ENCODE results near the gene MPG. TPM values are rescaled to one million over a fixed set of nuclear protein-coding genes. Genes with fewer than 3 reads are reported as not detected.

The MPG gene, protein sequence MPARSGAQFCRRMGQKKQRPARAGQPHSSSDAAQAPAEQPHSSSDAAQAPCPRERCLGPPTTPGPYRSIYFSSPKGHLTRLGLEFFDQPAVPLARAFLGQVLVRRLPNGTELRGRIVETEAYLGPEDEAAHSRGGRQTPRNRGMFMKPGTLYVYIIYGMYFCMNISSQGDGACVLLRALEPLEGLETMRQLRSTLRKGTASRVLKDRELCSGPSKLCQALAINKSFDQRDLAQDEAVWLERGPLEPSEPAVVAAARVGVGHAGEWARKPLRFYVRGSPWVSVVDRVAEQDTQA
- 138 and 165 TPM in 2 replicates for total RNA-seq

GRCh38 chr16:77807-78443, at the start of gene MPG:
Gene MPG (plus strand): TSS chr16:78225. CDS start chr16:78310, 85 bp downstream.

DNA sequence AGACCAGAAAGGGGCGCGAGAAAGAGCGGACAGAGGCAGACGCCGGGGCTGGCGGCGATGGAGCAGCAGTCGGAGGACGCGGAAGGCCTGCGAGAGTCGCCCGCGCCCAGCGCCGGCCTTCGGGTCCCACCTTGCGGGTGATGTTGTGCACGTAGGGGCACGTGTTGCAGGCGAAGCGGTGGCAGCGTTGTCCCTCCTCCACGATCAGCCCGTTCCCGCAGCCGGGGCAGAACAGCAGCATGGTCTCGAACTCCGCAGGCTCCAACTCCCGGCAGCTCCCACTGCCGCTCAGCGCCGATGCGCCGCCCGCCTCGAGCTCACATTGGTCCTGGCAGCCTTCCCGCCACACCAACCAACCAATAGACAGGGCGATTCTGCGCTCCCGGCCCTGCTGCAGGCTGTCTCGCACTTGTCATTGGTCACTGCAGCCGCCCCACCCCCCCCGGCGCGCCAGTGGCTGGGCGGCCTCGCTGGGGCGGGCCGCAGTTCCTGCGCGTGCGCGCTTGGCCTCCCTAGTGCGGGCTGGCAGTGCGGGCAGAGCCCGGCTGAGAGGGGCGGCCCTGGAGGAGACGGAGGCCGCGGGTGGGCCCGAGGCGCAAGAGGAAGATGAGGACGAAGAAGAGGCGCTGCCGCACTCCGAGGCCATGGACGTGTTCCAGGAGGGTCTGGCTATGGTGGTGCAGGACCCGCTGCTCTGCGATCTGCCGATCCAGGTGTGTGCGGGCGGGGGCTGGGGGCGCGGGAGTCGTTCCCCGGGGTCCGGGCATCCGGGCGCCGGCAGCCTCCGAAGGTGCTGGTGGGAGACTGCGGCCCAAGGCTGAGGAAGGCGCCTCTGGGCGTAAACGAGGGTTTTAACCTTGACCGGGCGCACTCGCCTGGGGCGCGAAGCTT, 24.4 kb upstream of the MPG start, which contains the start of the genes POLR3K and SNRNP25:
Gene POLR3K, minus strand, starts transcription at position 263 of the 891 bp plus-strand sequence. Its CDS starts 22 bp downstream, at position 241.
Gene SNRNP25, plus strand, starts transcription at position 483 of the 891 bp plus-strand sequence. Its CDS starts 189 bp downstream, at position 672.

GRCh38 chr16:72561-73548, 5.2 kb upstream of the MPG start, which contains the start of gene RHBDF1:
Gene RHBDF1 (minus strand): TSS chr16:72631. CDS start chr16:65015, 7,616 bp downstream.

Other genes with a start within 250 kb of the MPG start
- 7.0 and 10.3 TPM in 2 replicates for gene POLR3K, start 24.6 kb upstream of the MPG start, total RNA-seq
- 21.6 and 45.2 TPM in 2 replicates for gene SNRNP25, start 24.4 kb upstream of the MPG start, total RNA-seq
- 20.6 and 36.4 TPM in 2 replicates for gene RHBDF1, start 5.6 kb upstream of the MPG start, total RNA-seq
- gene NPRL3, start 60.4 kb downstream of the MPG start, total RNA-seq, result 5.5 and 7.8 TPM in 2 replicates
- not detected in 2 replicates for gene HBZ, start 74.4 kb downstream of the MPG start, total RNA-seq
- not detected in 2 replicates for gene HBM, start 87.8 kb downstream of the MPG start, total RNA-seq
- gene HBA2, start 94.7 kb downstream of the MPG start, total RNA-seq, result not detected in 2 replicates
- gene HBA1, start 98.5 kb downstream of the MPG start, total RNA-seq, result not detected in 2 replicates
- 0.38 and 1.1 TPM in 2 replicates for gene HBQ1, start 102.2 kb downstream of the MPG start, total RNA-seq
- gene LUC7L, start 151.2 kb downstream of the MPG start, total RNA-seq, result 37.3 and 42.9 TPM in 2 replicates
- 28.8 and 53.4 TPM in 2 replicates for gene FAM234A, start 156.6 kb downstream of the MPG start, total RNA-seq
- gene RGS11, start 197.7 kb downstream of the MPG start, total RNA-seq, result 1.6 and 1.9 TPM in 2 replicates
- 3.5 and 7.3 TPM in 2 replicates for gene ARHGDIG, start 202.4 kb downstream of the MPG start, total RNA-seq
- 0.09 and 0.28 TPM in 2 replicates for gene PDIA2, start 204.9 kb downstream of the MPG start, total RNA-seq